Measurements from ENCODE around the gene SIAE.

The SIAE gene

GRCh38 chr11:124638500-124638899 is 35.0 kb downstream of the SIAE start:
- Histone ChIP-seq H3K4me3 (ENCODE audit: control insufficient read depth in 1 of 7, extremely low read depth in 1 of 7, insufficient read depth in 4 of 7, low read depth in 2 of 7, low read length in 6 of 7) (no peak overlapping the region), H3K27me3 (replicated peaks in 2 of 5; ENCODE audit: control insufficient read depth in 4 of 5, insufficient read depth in 5 of 5, low read length in 4 of 5) (no peaks in the 10 kb centered on the region), H3K9me3 (ENCODE audit: control extremely low read depth in 1 of 5, control insufficient read depth in 4 of 5, insufficient read depth in 2 of 5, low read depth in 1 of 5, low read length in 4 of 5) (no peaks in the 10 kb centered on the region), H3K36me3 (ENCODE audit: control insufficient read depth in 4 of 4, insufficient read depth in 4 of 4, low read length in 3 of 4) (peaks cover 4 to 61% (median 35%) of the 10 kb centered on the region in 4 experiments), H3K4me1 (ENCODE audit: control extremely low read depth in 1 of 4, control insufficient read depth in 4 of 4, insufficient read depth in 4 of 4, low read length in 3 of 4) (peaks cover 0 to 13% (median 5%) of the 10 kb centered on the region in 4 experiments), H3K27ac (ENCODE audit: insufficient read depth in 1 of 2, low read depth in 1 of 2, low read length in 2 of 2, poor library complexity in 1 of 2, severe bottlenecking in 2 of 2) (no peak overlapping the region)
- DNase-seq, result no peak
- ChIA-PET POLR2A (interaction anchor here (0.8 kb wide), 1 partner anchor 9 kb away, joined by 3 read pairs; no protein-coding TSS in a partner anchor), CTCF (interaction anchor here (1.5 to 1.9 kb wide), 2 partner anchors 9 to 12 kb away, joined by 3 to 5 read pairs; no protein-coding TSS in a partner anchor)
- no CpG with 5 or more reads among the region's 3 CpGs for WGBS (ENCODE audit: insufficient coverage)

GRCh38 chr11:124635932-124636331 is 37.6 kb downstream of the SIAE start:
- WGBS (ENCODE audit: insufficient coverage), result 100% methylated on average over 3 of the region's 3 CpGs
- CTCF ChIA-PET, result interaction anchor here (0.6 to 1.0 kb wide), 2 partner anchors 11 to 17 kb away, joined by 3 read pairs; no protein-coding TSS in a partner anchor
- no peaks in the 10 kb centered on the region for H3K9me3 ChIP-seq (ENCODE audit: control extremely low read depth in 1 of 5, control insufficient read depth in 4 of 5, insufficient read depth in 2 of 5, low read depth in 1 of 5, low read length in 4 of 5)
- no peak for DNase-seq
- no peaks in the 10 kb centered on the region for H3K27me3 ChIP-seq (replicated peaks in 2 of 5; ENCODE audit: control insufficient read depth in 4 of 5, insufficient read depth in 5 of 5, low read length in 4 of 5)
- peaks cover 14 to 86% (median 52%) of the 10 kb centered on the region in 4 experiments for H3K36me3 ChIP-seq (ENCODE audit: control insufficient read depth in 4 of 4, insufficient read depth in 4 of 4, low read length in 3 of 4)
- H3K4me1 ChIP-seq (ENCODE audit: control extremely low read depth in 1 of 4, control insufficient read depth in 4 of 4, insufficient read depth in 4 of 4, low read length in 3 of 4), result no peaks in the 10 kb centered on the region
- POLR2A ChIA-PET, result no interaction called here
- no peak overlapping the region for H3K4me3 ChIP-seq (ENCODE audit: control insufficient read depth in 1 of 7, extremely low read depth in 1 of 7, insufficient read depth in 4 of 7, low read depth in 2 of 7, low read length in 6 of 7)
- no peak overlapping the region for H3K27ac ChIP-seq (ENCODE audit: insufficient read depth in 1 of 2, low read depth in 1 of 2, low read length in 2 of 2, poor library complexity in 1 of 2, severe bottlenecking in 2 of 2)

- H3K36me3 ChIP-seq (ENCODE audit: control insufficient read depth in 4 of 4, insufficient read depth in 4 of 4, low read length in 3 of 4), result peaks cover 19 to 87% (median 56%) of the 10 kb centered on the region in 4 experiments
- no peak overlapping the region for H3K27ac ChIP-seq (ENCODE audit: insufficient read depth in 1 of 2, low read depth in 1 of 2, low read length in 2 of 2, poor library complexity in 1 of 2, severe bottlenecking in 2 of 2)
- no CpG with 5 or more reads among the region's 1 CpG for WGBS (ENCODE audit: insufficient coverage)
- peak; percentile 22 to 57 (median 54) for DNase-seq
- ChIA-PET CTCF (interaction anchor here (0.8 to 6.1 kb wide), 9 partner anchors 9 to 204 kb away, joined by 3 to 64 read pairs (median 5); partner anchors contain the start of gene TBRG1), POLR2A (interaction anchor here (1.0 kb wide), 1 partner anchor 206 kb away, joined by 3 read pairs; no protein-coding TSS in a partner anchor)
- no peaks in the 10 kb centered on the region for H3K4me1 ChIP-seq (ENCODE audit: control extremely low read depth in 1 of 4, control insufficient read depth in 4 of 4, insufficient read depth in 4 of 4, low read length in 3 of 4)
- H3K4me3 ChIP-seq (ENCODE audit: control insufficient read depth in 1 of 7, extremely low read depth in 1 of 7, insufficient read depth in 4 of 7, low read depth in 2 of 7, low read length in 6 of 7), result no peak overlapping the region
- H3K9me3 ChIP-seq (ENCODE audit: control extremely low read depth in 1 of 5, control insufficient read depth in 4 of 5, insufficient read depth in 2 of 5, low read depth in 1 of 5, low read length in 4 of 5), result no peaks in the 10 kb centered on the region
- no peaks in the 10 kb centered on the region for H3K27me3 ChIP-seq (replicated peaks in 2 of 5; ENCODE audit: control insufficient read depth in 4 of 5, insufficient read depth in 5 of 5, low read length in 4 of 5)
Observed at GRCh38 chr11:124633355-124633754, 40.2 kb downstream of the SIAE start.

GRCh38 chr11:124629961-124630360 is 43.6 kb downstream of the SIAE start:
- no peak overlapping the region for H3K4me3 ChIP-seq (ENCODE audit: control insufficient read depth in 1 of 7, extremely low read depth in 1 of 7, insufficient read depth in 4 of 7, low read depth in 2 of 7, low read length in 6 of 7)
- ChIA-PET CTCF (interaction anchor here (0.8 to 6.1 kb wide), 9 partner anchors 10 to 236 kb away, joined by 3 to 64 read pairs (median 3); no protein-coding TSS in a partner anchor), POLR2A (interaction anchor here (1.1 kb wide), 1 partner anchor 9 kb away, joined by 3 read pairs; no protein-coding TSS in a partner anchor)
- no peaks in the 10 kb centered on the region for H3K4me1 ChIP-seq (ENCODE audit: control extremely low read depth in 1 of 4, control insufficient read depth in 4 of 4, insufficient read depth in 4 of 4, low read length in 3 of 4)
- H3K36me3 ChIP-seq (ENCODE audit: control insufficient read depth in 4 of 4, insufficient read depth in 4 of 4, low read length in 3 of 4), result peaks cover 25 to 82% (median 60%) of the 10 kb centered on the region in 4 experiments
- H3K9me3 ChIP-seq (ENCODE audit: control extremely low read depth in 1 of 5, control insufficient read depth in 4 of 5, insufficient read depth in 2 of 5, low read depth in 1 of 5, low read length in 4 of 5), result no peaks in the 10 kb centered on the region
- no peaks in the 10 kb centered on the region for H3K27me3 ChIP-seq (replicated peaks in 2 of 5; ENCODE audit: control insufficient read depth in 4 of 5, insufficient read depth in 5 of 5, low read length in 4 of 5)
- WGBS (ENCODE audit: insufficient coverage), result 100% methylated on average over 3 of the region's 4 CpGs
- no peak for DNase-seq
- no peak overlapping the region for H3K27ac ChIP-seq (ENCODE audit: insufficient read depth in 1 of 2, low read depth in 1 of 2, low read length in 2 of 2, poor library complexity in 1 of 2, severe bottlenecking in 2 of 2)

GRCh38 chr11:124627546-124627945 is 46.0 kb downstream of the SIAE start:
- Histone ChIP-seq H3K27ac (ENCODE audit: insufficient read depth in 1 of 2, low read depth in 1 of 2, low read length in 2 of 2, poor library complexity in 1 of 2, severe bottlenecking in 2 of 2) (no peak overlapping the region), H3K36me3 (ENCODE audit: control insufficient read depth in 4 of 4, insufficient read depth in 4 of 4, low read length in 3 of 4) (peaks cover 19 to 63% (median 51%) of the 10 kb centered on the region in 4 experiments), H3K9me3 (ENCODE audit: control extremely low read depth in 1 of 5, control insufficient read depth in 4 of 5, insufficient read depth in 2 of 5, low read depth in 1 of 5, low read length in 4 of 5) (no peaks in the 10 kb centered on the region), H3K4me1 (ENCODE audit: control extremely low read depth in 1 of 4, control insufficient read depth in 4 of 4, insufficient read depth in 4 of 4, low read length in 3 of 4) (peaks cover 5 to 11% (median 9%) of the 10 kb centered on the region in 4 experiments), H3K27me3 (replicated peaks in 2 of 5; ENCODE audit: control insufficient read depth in 4 of 5, insufficient read depth in 5 of 5, low read length in 4 of 5) (no peaks in the 10 kb centered on the region), H3K4me3 (ENCODE audit: control insufficient read depth in 1 of 7, extremely low read depth in 1 of 7, insufficient read depth in 4 of 7, low read depth in 2 of 7, low read length in 6 of 7) (no peak overlapping the region)
- no peak for DNase-seq
- ChIA-PET CTCF (interaction anchor here (0.8 to 1.1 kb wide), 2 partner anchors 15 to 166 kb away, joined by 3 read pairs; no protein-coding TSS in a partner anchor), POLR2A (no interaction called here)
- 100% methylated on average over 1 of the region's 5 CpGs for WGBS (ENCODE audit: insufficient coverage)

GRCh38 chr11:124625504-124626168 is 47.9 kb downstream of the SIAE start:
- Histone ChIP-seq H3K9me3 (ENCODE audit: control extremely low read depth in 1 of 5, control insufficient read depth in 4 of 5, insufficient read depth in 2 of 5, low read depth in 1 of 5, low read length in 4 of 5) (no peaks in the 10 kb centered on the region), H3K4me3 (ENCODE audit: control insufficient read depth in 1 of 7, extremely low read depth in 1 of 7, insufficient read depth in 4 of 7, low read depth in 2 of 7, low read length in 6 of 7) (no peak overlapping the region), H3K36me3 (ENCODE audit: control insufficient read depth in 4 of 4, insufficient read depth in 4 of 4, low read length in 3 of 4) (peaks cover 15 to 44% (median 37%) of the 10 kb centered on the region in 4 experiments), H3K4me1 (ENCODE audit: control extremely low read depth in 1 of 4, control insufficient read depth in 4 of 4, insufficient read depth in 4 of 4, low read length in 3 of 4) (peaks cover 8 to 19% (median 16%) of the 10 kb centered on the region in 4 experiments), H3K27ac (ENCODE audit: insufficient read depth in 1 of 2, low read depth in 1 of 2, low read length in 2 of 2, poor library complexity in 1 of 2, severe bottlenecking in 2 of 2) (no peak overlapping the region), H3K27me3 (replicated peaks in 2 of 5; ENCODE audit: control insufficient read depth in 4 of 5, insufficient read depth in 5 of 5, low read length in 4 of 5) (no peaks in the 10 kb centered on the region)
- WGBS (ENCODE audit: insufficient coverage), result 60% methylated on average over 1 of the region's 3 CpGs
- POLR2A ChIA-PET, result no interaction called here
- CTCF ChIA-PET, result interaction anchor here (0.9 to 1.7 kb wide), 4 partner anchors 10 to 35 kb away, joined by 3 to 8 read pairs (median 4); no protein-coding TSS in a partner anchor
- no peak for DNase-seq
